ENCODE results near the gene TMEM179.
"Not testable (repeated sequence)": the region's sequence is repeated elsewhere in the genome, so short reads cannot be mapped to it uniquely, and the experiment has no call there.

Gene TMEM179

DNA sequence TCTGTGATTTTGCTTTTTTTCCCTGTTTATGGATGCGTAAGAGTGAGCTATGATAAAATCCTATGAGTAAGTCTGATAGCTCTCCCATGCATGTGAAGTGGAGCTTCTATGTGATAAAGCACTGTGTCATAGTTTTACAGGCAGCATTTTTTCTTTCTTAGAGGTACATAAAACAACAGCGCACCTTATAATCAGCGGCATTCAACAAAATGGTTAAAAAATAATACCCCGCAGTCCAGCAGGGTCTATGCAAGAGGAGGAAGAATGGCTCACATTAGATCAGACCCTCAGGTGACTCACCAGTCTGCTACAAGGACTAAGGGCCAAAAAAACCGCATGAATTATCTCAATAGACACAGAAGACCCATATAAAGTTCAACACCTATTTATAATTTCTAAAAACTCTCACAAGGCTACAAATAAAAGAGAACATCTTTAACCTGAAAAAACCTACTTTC is 33.0 kb upstream of the TMEM179 start:
- no peak for ATAC-seq

- ATAC-seq = not testable (repeated sequence)
Measured at GRCh38 chr14:104636846-104637545, 32.4 kb upstream of the TMEM179 start.

DNA sequence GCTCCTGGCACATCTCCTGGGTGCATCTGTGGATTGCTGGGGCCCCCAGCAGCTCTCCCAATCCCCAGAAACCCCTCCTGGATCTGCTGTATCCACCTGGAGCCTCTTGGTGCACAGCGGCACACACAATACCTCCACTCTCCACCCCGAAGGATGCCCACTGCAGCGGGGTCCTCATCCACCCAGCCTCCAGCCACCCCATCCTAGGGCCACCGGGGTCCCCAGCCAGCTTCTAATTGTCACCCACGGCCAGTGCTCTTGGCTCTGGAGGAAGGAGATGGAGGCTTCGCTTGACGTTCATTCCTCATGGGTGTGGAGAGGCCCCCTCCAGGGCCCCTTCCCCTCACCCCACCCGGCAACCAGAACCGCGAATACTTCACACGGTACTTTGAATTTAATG is 31.6 kb upstream of the TMEM179 start:
- no peak for ATAC-seq

- ATAC-seq = no peak
Measured at GRCh38 chr14:104635717-104636116, 31.1 kb upstream of the TMEM179 start.

DNA sequence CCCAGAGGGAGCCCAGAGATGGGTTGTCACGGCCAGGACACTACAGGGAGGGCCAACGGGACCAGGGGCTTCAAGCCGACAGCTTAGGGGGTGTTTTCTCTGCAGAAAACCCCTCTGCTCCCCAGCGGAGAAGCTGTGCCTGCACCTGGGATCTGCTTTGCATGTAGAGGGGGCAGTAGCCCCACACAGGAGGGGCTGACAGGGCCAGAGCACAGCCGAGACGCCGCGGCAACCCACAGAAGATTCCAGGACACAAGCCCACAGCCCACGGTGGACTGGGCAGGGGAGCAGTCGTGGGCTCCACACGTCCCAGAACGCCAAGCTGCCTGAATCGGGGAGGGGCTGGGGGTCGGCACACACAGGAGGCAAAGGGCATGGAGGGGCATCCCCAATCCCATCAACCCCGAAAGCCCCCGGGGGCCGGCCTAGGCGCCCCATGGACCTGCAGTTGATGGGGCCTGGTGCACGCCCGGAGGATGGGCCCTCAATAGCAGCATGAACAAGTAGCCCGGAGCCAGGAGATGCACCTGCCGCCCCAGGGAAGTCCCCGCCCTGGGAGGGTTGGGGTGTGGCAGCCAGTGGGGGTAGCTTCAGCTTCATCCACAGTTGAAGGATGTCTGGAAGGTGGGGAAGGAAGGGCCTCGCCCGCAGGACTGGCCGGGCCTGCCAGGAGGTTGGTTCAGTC is 30.5 kb upstream of the TMEM179 start:
- ATAC-seq = no peak

GRCh38 chr14:104634138-104634760 is 29.7 kb upstream of the TMEM179 start:
- ATAC-seq = no peak

GRCh38 chr14:104633276-104634137 is 28.9 kb upstream of the TMEM179 start:
- ATAC-seq = no peak

DNA sequence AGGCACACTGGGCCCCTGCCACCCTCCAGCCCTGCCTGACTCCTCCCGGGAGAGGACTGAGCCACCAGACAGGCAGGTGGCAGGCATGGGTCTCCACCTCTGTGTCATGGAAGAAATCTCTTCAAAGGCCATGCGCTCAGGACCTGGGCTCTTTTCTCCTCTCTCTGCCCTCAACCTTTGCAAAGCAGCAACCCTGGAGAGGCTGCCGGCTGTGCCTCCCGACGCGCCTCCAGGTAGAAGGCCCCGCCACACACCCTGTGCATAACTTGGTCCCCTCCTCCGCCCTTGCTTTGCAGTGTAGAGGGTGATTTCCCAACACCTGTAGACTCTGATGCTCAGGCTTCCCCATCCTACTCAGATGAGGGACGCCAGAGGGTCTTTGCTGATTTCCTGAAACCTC is 28.2 kb upstream of the TMEM179 start:
- ATAC-seq = no peak

DNA sequence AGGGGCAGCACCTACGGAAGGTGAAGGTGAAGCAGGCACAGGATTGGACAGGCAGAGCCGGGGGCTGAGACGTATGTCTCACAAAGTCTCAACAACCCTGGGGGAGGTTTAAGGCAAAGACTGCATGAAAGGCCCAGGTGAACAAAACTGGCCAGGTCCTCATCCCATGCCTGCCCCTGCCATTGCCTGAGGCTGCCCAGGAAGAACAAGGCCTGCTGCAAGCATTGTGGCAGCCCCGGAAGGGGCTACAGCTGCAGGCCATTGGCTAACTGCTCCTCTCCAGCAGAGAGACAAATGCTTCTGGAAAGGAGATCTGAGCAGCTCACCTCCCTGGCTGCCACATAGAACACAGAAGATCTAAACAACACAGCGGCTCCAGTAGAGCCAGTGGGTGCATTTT is 20.4 kb upstream of the TMEM179 start:
- ATAC-seq = no peak

GRCh38 chr14:104614126-104614812 is 9.7 kb upstream of the TMEM179 start:
- ATAC-seq = no peak

- ATAC-seq = no peak
Measured at GRCh38 chr14:104611881-104612280, 7.3 kb upstream of the TMEM179 start.

- no peak for ATAC-seq
Measured at GRCh38 chr14:104610749-104611310, 6.3 kb upstream of the TMEM179 start.

DNA sequence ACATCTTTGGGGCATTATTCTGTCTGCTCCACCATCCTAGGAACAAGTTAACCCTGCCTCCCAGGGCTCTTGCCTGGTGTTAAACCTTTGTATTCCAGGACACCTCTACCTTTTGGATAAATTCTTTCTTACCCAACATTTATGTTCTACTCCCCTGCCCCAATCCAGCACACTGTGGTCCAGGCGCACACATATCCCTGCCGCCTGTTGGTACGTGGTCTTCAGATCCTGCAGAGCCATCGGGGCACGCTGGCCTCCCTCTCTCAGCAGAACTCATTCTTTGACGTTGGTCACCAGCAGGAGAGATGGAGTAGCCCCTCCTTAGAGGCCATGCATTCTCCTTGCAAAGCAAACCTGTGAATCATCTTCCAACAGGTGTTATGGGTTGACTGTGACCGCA is 5.1 kb upstream of the TMEM179 start:
- ATAC-seq = no peak

DNA sequence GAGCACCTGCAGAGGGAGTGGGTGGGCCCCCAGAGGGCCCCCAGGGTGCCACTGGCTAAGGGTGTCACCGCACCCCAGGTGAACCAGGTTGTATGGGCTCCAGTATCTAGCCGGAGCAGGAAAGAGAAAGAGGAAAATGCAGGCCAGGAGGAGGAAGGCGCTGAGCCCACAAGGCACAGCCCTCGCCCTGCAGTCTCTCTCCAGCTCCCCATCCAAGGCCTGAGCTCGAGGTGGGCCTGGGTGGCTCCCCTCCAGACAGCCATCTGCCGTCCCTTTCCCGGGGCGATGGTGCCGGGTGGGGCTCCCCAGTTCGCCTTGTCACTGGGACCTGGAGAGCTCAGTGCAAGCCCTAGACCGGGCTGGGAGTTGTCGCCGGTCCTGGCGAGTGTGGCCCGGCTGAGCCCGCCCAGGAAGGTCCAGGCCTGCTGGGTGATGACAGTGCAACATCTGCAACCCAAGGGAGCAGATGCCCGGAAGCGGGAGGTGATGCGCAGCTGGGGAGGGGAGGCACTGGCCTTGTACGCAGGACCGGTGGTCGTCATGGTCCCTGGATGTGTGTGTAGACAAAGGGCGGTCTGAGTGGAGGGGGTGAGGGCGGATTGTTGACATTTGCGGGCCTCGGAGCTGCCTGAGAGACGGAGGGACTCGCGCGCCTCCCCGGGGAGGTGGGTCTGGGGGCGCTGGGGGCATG is 716 bp downstream of the TMEM179 start:
- ATAC-seq = no peak

- ATAC-seq = no peak
Measured at GRCh38 chr14:104602933-104603325, 1.6 kb downstream of the TMEM179 start.

GRCh38 chr14:104602315-104602932 is 2.1 kb downstream of the TMEM179 start:
- no peak for ATAC-seq

DNA sequence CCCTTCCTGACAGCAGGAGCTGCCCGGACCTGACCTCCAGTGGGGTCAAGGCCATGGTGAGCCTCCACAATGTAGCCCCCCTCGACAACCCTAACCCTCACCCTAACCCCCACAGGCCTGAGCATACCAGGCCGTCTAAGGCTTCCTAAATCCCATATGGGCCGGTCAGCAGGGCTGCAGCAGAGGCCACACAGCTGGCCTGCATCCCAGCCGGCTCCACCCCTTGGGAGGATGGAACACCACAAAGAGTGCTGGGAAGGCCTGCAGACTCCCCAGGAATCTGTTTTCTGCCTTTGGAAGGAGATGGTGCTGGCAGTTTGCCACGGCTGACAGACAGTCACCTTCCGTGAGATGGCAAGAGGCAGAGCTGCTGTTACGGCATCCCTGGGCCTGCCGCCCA is 2.8 kb downstream of the TMEM179 start:
- ATAC-seq = no peak

DNA sequence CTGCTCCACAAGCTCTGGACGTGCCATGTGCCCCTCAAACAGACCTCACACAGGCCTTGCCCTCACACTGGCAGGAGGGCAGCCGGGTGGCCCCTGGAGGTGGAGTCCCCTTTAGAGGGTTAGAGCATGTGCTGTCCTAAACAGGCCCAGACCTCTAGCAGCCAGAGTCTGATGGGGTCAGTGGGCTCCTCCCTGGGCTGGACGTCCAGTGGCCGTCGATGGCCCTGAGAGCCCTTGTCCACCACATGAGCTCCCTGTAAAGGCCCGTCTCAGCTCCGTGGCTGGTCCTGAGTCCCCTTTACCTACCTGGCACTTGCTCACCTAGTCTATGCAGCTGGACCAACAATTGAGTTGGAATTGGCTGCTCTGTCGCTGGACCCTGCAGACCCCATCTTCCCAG is 3.8 kb downstream of the TMEM179 start:
- ATAC-seq = no peak

GRCh38 chr14:104600141-104600643 is 4.4 kb downstream of the TMEM179 start:
- no peak for ATAC-seq

DNA sequence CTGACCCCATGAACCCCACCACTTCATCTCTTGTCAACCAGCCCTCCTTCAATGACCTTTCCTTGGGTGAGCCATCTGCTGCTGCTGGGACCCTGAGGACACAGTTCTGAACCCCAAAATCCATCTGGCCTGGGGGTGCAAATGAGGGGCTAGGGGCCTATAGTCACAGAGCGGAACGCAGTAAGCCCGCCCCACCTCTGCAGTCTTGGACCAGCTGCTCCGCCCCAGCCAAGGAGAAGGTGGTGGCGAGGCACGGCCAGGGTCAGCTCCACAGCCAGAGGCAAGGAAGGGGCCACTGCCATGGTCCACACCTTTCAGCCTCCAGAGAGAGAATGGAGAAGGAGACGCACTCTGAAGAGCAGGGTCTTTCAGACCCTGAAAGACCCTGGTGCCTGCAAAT is 5.1 kb downstream of the TMEM179 start:
- ATAC-seq = no peak

- ATAC-seq = no peak
Measured at GRCh38 chr14:104598910-104599273, 5.7 kb downstream of the TMEM179 start.

All from activated CD4-positive, CD25-positive, alpha-beta regulatory T cell treated with anti-CD3 and anti-CD28 coated beads, Interleukin-2, amount 50 U/mL, for 24 hours (primary cell).